Hepatic stellate cell (primary cell): ENCODE results near the gene HOXC11.

Source experiments
- DNase-seq: peaks from one replicate; pipeline ENCODE4 v3.0.0; 2011; ENCODE audit warnings: low spot score

The HOXC11 gene

GRCh38 chr12:53972722-53973235 is at the start of gene HOXC11:
Gene HOXC11 (plus strand): TSS chr12:53973126. CDS start chr12:53973242, 116 bp downstream.
- DNase-seq = no peak

- no peak for DNase-seq
These were observed 48.2 kb upstream of the HOXC11 start for GRCh38 chr12:53924521-53925405.

- no peak for DNase-seq
These were observed 45.5 kb upstream of the HOXC11 start for GRCh38 chr12:53927220-53928029.

- no peak for DNase-seq
These were observed 44.7 kb upstream of the HOXC11 start for GRCh38 chr12:53928054-53928835.

- no peak for DNase-seq
These were observed 43.4 kb upstream of the HOXC11 start for GRCh38 chr12:53929527-53929926.

- no peak for DNase-seq
These were observed 42.2 kb upstream of the HOXC11 start for GRCh38 chr12:53930591-53931255.

- DNase-seq = no peak
These were observed 40.9 kb upstream of the HOXC11 start for GRCh38 chr12:53931844-53932581.

GRCh38 chr12:53932915-53933314 is 40.0 kb upstream of the HOXC11 start:
- no peak for DNase-seq

GRCh38 chr12:53935383-53936341 is 37.3 kb upstream of the HOXC11 start:
- no peak for DNase-seq

GRCh38 chr12:53937099-53937498 is 35.8 kb upstream of the HOXC11 start:
- no peak for DNase-seq

GRCh38 chr12:53937596-53938325 is 35.2 kb upstream of the HOXC11 start:
- DNase-seq = no peak

GRCh38 chr12:53938326-53939140 is 34.4 kb upstream of the HOXC11 start, which contains the start of gene HOXC13:
Gene HOXC13 (plus strand): TSS chr12:53938831. CDS start chr12:53938907, 76 bp downstream.
- DNase-seq = no peak

- DNase-seq = no peak
These were observed 33.5 kb upstream of the HOXC11 start for GRCh38 chr12:53939141-53940108.

GRCh38 chr12:53940443-53941014 is 32.4 kb upstream of the HOXC11 start:
- DNase-seq = no peak

- DNase-seq = no peak
These were observed 31.7 kb upstream of the HOXC11 start for GRCh38 chr12:53941187-53941586.

GRCh38 chr12:53941750-53942149 is 31.2 kb upstream of the HOXC11 start:
- no peak for DNase-seq
